ENCODE measurements around the gene UMAD1. TPM values are rescaled to one million over a fixed set of nuclear protein-coding genes. Genes with fewer than 3 reads are reported as not detected.

The UMAD1 gene
- total and polyA plus RNA-seq, 2 of the 13 experiments (the other 11 are each of a cell fraction or from before 2014, with no cell fraction given) = 16.8 to 17.6 TPM

DNA sequence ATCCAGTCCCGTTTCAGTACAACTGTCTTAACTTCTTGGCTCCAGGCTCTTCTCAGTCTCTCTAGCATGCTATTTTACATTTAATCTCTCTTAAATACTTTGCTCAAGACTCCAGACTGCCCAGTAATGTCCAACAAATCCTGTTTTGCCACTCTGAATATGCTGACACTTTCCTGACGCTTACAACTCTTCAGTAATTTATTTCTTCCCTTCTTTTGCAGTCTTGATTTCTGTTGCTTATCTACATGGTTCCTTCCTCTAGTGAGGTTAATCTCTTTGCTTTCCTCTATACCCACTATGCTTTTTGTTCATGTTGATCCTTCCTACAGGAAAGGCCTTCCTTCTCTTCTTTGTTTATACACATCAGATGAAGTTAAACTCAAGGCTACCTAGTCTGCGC, 23.7 kb downstream of the UMAD1 start:
- Histone ChIP-seq H4K20me1 (ENCODE audit: insufficient read depth, low read length) (no peaks in the 10 kb centered on the region), H2AFZ (ENCODE audit: low read length) (no peak overlapping the region), H3K36me3 (replicated peaks in 1 of 2; ENCODE audit: control insufficient read depth in 1 of 2, insufficient read depth in 2 of 2, low read length in 2 of 2) (no peaks in the 10 kb centered on the region), H3K4me1 (ENCODE audit: insufficient read depth, low read length) (peaks cover 19% of the 10 kb centered on the region), H3K79me2 (ENCODE audit: insufficient read depth, low read length) (peaks cover 5% of the 10 kb centered on the region), H3K9ac (ENCODE audit: insufficient read depth, low read depth, low read length) (no peak overlapping the region), H3K27me3 (ENCODE audit: control insufficient read depth in 1 of 2, insufficient read depth in 2 of 2, low read length in 2 of 2) (no peaks in the 10 kb centered on the region), H3K27ac (ENCODE audit: extremely low read length, insufficient read depth, low read length) (no peak overlapping the region), H3K9me3 (ENCODE audit: low read length) (no peaks in the 10 kb centered on the region), H3K4me2 (ENCODE audit: low read depth, low read length) (no peak overlapping the region), H3K4me3 (replicated peaks in 1 of 3; ENCODE audit: insufficient read depth in 1 of 3, low read depth in 2 of 3, low read length in 3 of 3) (no peak overlapping the region)
- ChIA-PET CTCF (ENCODE audit: low intra/inter-chr PET ratio, low total read pairs) (no interaction called here), POLR2A (no interaction called here)
- BruUV-seq (replicated peaks) = no TSS peak
- in situ Hi-C loops (cut with HindIII; ENCODE audit: extremely low pct_ligation_motif_present, low pct_unique_long_range_greater_than_20kb) (loop anchor here (25.0 kb wide), 1 partner anchor 548 kb away; no protein-coding TSS in a partner anchor), intact Hi-C loops (cut with micrococcal nuclease; ENCODE audit: unreplicated experiment) (no loop called here)
- 94% methylated on average over 3 of the region's 3 CpGs for WGBS (ENCODE audit: low lambda C conversion rate)
- no peak for DNase-seq (ENCODE audit: low spot score)
- FAIRE-seq = no peak
- TF ChIP-seq ZFP36 (IDR thresholded peaks at IDR 0.05; ENCODE audit: borderline replicate concordance, low read depth, low read length, partially characterized antibody) = no peak
- TF ChIP-seq SMYD3 (CRISPR knock-in tag; IDR thresholded peaks at IDR 0.05) = no peak
- no peak for ATAC-seq

DNA sequence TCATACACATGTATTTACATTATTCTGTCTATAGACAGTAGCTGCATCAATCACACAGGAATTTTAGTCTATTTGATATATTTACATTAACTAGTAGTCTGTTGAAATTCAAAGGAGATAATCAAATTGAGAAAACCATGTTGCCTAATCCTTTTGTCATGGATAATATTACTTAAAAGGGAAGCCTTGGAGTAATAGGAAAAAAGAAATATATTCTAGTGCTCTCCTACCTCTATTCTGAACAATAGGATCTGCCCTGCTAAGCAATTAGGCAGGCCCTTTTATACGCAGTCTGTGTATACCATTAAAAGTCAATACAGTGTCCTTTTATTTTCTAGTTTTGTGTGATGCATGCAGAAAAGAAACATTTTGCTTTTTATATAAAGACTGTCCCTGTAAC, 24.5 kb downstream of the UMAD1 start:
- H3K9ac ChIP-seq (ENCODE audit: insufficient read depth, low read depth, low read length) = no peak overlapping the region
- H3K79me2 ChIP-seq (ENCODE audit: insufficient read depth, low read length) = peaks cover 5% of the 10 kb centered on the region
- WGBS (ENCODE audit: low lambda C conversion rate) = 100% methylated on average over 1 of the region's 1 CpG
- no peak for ATAC-seq
- H4K20me1 ChIP-seq (ENCODE audit: insufficient read depth, low read length) = no peaks in the 10 kb centered on the region
- H2AFZ ChIP-seq (ENCODE audit: low read length) = no peak overlapping the region
- H3K27ac ChIP-seq (ENCODE audit: extremely low read length, insufficient read depth, low read length) = no peak overlapping the region
- TF ChIP-seq YY1 (IDR thresholded peaks at IDR 0.05; ENCODE audit: insufficient read depth, insufficient replicate concordance, low read depth, low read length) = no peak
- no peak for TF ChIP-seq ZNF441 (CRISPR knock-in tag; IDR thresholded peaks at IDR 0.05; ENCODE audit: borderline replicate concordance)
- TF ChIP-seq PLSCR1 (CRISPR knock-in tag; IDR thresholded peaks at IDR 0.05; ENCODE audit: borderline replicate concordance) = no peak
- TF ChIP-seq SMARCC2 (IDR thresholded peaks at IDR 0.05) = no peak
- no peaks in the 10 kb centered on the region for H3K36me3 ChIP-seq (replicated peaks in 1 of 2; ENCODE audit: control insufficient read depth in 1 of 2, insufficient read depth in 2 of 2, low read length in 2 of 2)
- no peak for DNase-seq (ENCODE audit: low spot score)
- H3K4me3 ChIP-seq (replicated peaks in 1 of 3; ENCODE audit: insufficient read depth in 1 of 3, low read depth in 2 of 3, low read length in 3 of 3) = no peak overlapping the region
- in situ Hi-C loops (cut with HindIII; ENCODE audit: extremely low pct_ligation_motif_present, low pct_unique_long_range_greater_than_20kb) (loop anchor here (25.0 kb wide), 1 partner anchor 547 kb away; no protein-coding TSS in a partner anchor), intact Hi-C loops (cut with micrococcal nuclease; ENCODE audit: unreplicated experiment) (no loop called here)
- BruUV-seq (replicated peaks) = no TSS peak
- no peaks in the 10 kb centered on the region for H3K27me3 ChIP-seq (ENCODE audit: control insufficient read depth in 1 of 2, insufficient read depth in 2 of 2, low read length in 2 of 2)
- peaks cover 12% of the 10 kb centered on the region for H3K4me1 ChIP-seq (ENCODE audit: insufficient read depth, low read length)
- FAIRE-seq = no peak
- H3K4me2 ChIP-seq (ENCODE audit: low read depth, low read length) = no peak overlapping the region
- CTCF ChIA-PET (ENCODE audit: low intra/inter-chr PET ratio, low total read pairs) = no interaction called here
- POLR2A ChIA-PET = no interaction called here
- H3K9me3 ChIP-seq (ENCODE audit: low read length) = no peaks in the 10 kb centered on the region
